GM18499 (cell line): ENCODE data around the gene OR8B8.
"Not testable (repeated sequence)": the region's sequence is repeated elsewhere in the genome, so short reads cannot be mapped to it uniquely, and the experiment has no call there.

Source experiments
- ATAC-seq: cut with Tn5 transposase; IDR thresholded peaks from one replicate; pipeline ENCODE4 v1.9.1; 2021; ENCODE audit warnings: moderate number of reproducible peaks; ENCODE audit not compliant: insufficient read depth, unreplicated experiment

The OR8B8 gene, protein sequence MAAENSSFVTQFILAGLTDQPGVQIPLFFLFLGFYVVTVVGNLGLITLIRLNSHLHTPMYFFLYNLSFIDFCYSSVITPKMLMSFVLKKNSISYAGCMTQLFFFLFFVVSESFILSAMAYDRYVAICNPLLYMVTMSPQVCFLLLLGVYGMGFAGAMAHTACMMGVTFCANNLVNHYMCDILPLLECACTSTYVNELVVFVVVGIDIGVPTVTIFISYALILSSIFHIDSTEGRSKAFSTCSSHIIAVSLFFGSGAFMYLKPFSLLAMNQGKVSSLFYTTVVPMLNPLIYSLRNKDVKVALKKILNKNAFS

DNA sequence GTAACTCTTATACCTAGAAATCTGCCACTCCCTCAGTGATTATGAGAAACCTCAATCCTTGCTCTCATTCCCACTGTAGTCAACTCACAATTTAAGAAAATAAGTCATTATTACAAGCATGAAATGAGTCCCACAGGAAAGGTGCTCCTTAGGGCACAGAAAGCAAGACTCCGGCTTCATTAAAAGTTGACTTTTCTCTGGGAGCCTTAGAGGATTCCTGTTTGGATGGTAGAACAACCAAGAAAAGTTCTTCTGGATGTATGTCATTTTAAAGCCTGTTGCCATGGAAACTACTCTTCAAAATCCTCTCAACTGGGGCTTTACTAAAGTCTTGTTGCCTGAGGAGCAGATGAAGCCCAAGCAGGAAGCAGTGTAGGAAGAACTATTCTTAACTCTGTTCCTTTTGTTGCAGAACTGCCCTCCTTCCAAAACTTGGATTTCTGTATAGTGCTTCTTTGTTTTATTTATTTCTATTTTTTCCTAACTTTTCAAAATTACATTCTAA, at the start of gene OR8B8:
Gene OR8B8, minus strand, starts transcription at position 51 of the 505 bp plus-strand sequence. CDS start 4,611 bp downstream, outside the sequence.
- ATAC-seq: no peak

DNA sequence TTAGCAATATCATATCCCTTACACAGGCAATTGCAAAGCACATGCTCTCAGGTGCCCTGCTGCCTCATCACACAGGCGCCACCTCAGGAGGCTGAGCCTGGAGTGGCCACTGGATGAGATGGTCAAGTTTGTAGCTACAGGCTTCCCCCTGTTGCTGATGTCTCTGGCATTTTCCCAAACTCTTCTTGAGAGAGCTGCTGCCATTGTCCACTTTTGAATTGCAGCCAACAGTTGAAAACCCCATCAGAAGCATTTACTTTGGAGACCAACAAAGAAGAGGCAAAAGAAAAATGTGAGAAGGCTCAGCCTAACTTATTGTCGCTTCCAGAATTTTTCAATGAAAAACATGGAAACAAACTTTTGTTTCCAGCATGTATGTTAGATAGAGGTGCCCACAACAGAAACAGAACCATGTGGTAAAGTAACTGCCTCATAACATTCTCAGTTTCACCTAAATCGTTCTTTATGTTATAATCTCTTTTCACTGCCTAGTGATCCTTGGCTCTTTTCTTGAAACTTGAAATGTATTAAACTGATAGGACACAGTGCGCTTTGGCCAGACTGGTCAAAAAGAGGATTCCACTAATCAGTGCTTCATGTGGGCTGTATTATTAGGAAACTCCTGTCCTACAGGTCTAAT, 47.6 kb upstream of the OR8B8 start:
- ATAC-seq: no peak

DNA sequence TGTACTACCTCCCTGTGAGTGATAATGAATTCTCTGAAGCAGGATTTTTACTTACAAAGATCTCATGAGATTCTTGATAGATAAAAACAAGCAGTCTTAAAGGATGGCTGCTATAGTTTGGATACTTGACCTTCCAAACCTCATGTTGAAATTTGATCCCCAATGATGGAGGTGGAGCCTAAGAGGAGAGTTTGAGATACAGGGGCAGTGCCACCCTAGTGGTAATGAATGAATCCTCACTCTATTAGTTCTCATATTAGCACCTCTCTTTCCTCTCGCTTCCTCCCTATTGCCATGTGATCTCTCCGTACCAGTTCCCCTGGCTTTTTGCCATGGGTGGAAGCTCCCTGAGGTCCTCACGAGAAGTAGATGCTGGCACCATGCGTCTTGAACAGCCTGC, 37.9 kb upstream of the OR8B8 start:
- ATAC-seq: no peak

DNA sequence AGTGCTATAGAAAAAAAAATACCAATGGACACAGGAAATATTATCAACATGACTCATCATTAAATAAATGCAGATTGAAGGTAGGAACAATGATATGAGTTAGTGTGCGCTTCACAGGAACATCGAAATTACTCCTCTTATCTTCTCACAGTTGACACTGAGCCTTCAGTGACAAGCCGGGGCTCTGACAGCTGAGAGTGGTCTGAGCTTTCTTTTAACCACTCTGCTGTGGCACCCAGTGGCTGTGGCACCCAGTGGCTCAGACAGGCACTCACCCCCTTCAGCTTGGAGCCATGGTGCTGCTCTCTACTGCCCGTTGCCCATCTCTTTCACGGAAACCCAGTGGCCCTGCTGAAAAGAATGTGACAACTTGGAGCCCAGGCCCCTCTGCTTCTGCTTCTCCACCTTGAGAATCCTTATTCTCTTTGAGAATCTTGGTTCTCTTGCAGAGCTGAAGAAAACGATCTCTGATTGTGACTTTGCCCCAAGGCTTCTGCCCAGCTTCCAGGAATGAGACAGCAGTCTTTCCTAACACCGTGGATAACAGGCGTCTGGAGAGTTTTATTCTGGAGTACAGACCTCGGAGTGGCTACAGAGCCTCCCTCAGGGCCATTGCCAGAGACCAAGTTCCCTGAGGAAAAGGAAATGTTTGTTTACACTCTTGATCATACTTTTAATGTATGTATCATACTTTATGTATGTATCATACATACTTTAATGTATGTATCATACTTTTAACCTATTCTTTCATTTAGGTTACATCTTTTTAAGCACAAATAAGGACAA, 37.1 kb upstream of the OR8B8 start:
- ATAC-seq: no peak

DNA sequence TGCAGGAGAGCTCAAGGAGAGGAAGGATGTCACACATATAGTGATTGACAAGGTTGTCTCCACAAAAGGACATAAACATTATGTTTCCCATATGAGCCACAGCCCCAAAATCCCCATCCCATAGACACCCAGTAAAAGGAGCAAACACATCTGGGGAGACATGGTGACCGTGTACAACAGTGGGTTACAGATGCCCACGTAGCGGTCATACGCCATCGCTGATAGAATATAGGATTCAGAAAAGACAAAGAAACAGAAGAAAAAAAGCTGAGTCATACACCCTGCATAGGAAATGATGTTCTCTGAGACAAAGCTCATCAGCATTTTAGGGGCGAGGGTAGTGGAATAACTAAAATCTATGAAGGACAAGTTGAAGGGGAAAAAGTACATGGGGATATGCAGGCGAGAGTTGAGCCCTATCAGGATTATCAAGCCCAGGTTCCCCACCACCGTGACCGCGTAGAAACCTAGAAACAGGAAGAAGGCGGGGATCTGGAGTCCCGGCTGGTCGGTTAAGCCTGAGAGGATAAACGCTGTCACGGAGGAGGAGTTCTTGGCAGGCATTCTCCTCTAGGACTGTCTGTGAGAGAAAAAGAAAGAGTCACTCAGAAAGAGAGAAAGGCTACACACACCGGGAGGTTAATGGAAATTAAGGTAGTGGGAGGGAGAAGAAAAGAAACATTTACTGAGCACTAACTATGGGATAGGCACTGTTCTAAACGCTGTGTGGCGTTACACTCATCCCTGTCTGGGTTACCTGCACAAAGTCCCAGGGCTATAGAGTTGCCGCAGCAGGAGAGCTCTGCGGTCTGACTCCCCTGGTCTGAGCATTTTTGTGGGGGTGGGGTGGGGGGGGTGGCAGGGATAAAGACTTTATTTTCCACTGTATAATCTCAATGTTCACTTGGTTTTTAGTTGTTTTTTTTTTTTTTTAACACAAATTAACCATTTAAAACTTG, 36.1 kb upstream of the OR8B8 start:
- no peak for ATAC-seq

DNA sequence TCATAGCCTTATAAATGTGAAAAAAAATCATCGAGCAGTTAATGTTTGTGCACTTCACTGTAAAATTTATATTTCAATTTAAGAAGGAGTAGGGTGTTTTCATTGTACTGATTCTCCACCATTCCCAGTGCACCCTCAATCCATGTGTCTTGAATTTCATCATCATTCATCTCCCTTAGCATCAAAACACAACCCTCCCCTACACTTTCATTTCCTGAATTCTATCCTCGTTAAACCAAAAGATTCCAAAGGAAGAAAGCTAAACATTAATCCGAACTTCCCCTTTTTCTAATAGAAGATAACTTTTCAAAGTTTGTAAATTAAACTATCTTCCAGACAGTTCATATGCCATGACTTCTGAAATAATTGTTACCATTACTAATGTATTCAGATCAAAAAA, 34.1 kb upstream of the OR8B8 start:
- ATAC-seq: no peak

DNA sequence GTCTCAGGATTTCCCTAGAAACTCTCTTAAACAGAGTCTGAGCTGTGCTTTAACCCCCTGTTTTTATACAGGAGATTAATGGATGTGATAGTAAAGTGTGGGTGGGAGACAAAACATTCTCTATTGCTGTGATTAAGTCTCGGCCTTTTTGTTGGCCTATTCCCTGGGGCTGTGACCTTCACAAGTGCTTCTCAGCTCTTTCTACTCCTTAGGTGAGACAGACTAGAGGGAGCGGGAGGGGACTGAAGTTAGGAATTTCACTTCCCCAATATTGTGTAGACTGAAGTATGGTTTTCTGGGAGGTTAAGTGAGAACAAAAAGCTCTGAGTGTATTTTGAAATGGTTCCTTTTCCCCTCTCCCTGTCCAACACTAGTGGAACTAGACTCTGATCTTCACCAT, 29.8 kb upstream of the OR8B8 start:
- no peak for ATAC-seq

DNA sequence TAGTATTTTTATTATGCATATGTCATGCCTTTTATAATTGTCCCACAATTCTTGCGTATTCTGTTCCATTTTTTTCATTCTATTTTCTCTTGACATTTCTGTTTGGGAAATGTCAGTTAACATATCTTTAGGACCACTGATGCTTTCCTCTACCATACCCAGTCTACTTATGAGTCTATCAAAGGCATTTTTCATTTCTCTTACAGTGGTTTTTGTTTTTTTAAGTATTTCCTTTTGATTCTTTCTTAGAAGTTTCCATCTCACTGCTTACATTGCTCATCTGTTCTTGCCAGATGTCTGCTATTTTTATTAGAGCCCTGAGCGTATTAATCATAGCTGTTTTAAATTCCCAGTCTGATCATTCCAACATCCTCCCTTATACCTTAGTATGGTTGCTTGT, 29.3 kb upstream of the OR8B8 start:
- no peak for ATAC-seq

DNA sequence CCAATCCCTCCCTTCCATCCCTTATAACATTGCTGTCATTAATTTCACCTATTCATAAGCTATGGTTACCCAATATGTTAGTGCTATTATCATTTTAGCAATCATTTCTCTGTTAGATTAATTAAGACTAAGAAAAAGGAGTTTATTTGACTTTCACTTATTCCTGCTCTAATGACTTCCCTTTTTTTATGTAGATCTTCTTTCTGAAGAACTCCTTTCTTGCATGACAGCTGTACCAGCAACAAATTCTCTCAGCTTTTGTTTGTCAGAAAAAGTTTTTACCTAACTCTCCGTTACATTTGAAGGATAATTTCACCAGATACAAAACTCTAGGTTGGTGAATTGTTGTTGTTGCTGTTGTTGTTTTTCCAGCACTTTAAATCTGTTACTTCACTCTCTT, 28.6 kb upstream of the OR8B8 start:
- no peak for ATAC-seq

DNA sequence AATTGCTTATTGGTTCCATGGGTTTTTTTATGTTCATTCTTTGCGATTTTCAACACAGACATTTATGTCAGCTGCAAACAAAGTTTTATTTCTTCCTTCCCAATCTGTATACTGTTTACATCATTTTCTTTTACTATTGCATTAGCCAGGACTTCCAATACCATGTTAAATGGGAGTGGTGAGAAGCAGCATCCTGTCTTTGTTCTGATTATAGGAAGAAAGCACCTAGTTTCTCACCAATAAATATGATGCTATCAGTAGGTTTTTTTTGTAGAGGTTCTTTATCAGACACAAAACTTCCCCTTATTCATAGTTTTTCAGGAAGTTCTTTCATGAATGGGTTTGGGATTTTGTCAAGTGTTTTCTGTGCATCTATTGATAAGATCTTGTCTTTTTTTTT, 28.0 kb upstream of the OR8B8 start:
- ATAC-seq: no peak

DNA sequence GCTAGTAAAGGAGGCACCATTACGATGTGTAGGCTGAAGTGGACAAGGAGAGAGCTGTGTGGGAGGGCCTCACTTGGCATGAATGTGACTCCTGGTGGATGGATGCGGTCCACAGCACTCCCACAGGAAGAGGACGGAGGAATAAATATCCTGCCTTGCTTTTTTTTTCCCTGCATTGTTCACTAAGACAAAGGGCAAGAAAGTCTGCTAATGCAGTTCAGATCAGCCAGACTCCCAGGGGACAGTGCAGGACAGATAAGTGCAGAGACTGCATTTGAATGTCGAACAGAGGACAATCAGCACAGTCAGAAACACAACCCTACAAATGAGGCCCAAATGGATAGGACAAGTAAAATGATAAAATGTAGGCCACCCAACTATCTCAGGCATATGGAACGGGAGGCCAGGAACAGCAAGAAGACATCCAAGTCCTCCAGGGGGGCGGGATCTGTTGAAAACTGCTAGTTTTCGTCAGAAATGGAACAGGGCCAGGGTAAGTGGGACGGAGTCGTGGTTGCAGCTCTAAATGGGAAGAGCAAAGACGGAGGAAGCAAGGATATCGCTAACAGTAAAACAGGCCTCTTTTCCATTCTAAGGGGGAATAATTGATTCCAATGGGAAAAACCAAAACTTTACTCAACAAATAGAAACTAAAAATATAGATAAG, 25.2 kb upstream of the OR8B8 start:
- ATAC-seq: no peak

DNA sequence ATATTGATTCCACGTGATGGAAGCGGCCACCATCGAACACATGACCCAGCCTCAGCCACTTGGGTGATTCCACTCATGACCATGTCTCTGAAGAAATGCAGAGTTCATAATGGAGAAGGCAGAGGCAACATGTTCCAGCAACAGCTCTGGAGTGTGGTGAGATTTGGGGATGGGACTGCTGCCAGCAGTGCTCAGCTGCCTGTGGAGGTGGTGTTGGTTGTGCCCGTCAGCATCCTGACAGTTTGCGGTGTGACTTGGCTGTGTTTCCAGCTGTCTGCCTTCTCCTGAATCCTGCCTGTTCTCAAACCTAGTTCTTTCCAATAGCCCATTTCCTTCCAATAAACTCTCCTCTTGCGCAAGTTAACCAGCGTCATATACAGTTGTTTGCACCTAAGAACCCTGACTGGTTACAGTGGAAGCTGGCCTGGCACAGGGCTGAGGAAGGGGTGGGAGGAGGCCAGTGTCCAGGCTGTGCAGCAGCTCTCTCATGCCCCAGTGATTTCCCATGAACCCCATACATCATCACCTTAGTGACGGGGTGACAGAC, 22.0 kb upstream of the OR8B8 start:
- ATAC-seq: no peak

DNA sequence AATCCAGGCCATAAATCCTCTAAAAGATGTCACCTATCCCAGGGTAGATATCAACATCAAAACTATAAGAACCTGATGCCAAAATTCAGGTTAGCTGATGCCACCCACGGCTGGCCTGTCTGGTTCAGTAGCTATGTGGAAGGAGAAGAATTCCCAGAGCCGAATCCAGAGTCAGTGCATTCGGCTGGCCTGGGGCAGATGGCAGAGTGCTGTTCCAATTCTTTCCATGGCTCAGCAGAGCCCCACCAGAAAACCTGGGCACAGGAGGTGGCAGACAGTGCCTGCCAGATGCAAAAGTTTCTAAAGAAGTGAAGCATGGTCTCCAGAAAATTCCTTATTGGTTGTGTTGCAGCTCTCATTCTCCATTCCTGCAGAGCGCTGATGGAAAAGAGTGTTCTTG, 19.9 kb upstream of the OR8B8 start:
- ATAC-seq: no peak

DNA sequence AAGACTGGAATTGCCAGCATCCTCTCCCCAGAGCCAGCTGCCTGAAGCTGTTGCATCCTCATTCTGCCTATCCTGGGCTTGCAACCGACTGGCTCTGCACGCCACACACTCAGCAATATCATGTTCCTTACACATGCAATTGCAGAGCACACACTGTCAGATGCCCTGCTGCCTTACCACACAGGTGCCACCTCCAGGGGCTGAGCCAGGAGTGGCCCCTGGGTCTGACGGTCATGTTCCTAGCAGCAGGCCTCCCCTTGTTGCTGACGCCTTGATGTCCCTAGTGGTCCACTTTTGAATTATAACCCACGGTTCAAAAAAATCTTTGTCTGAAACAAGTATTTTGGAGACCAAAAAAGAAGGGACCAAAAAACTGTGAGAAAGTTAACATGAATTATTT, 18.5 kb upstream of the OR8B8 start:
- ATAC-seq: no peak

DNA sequence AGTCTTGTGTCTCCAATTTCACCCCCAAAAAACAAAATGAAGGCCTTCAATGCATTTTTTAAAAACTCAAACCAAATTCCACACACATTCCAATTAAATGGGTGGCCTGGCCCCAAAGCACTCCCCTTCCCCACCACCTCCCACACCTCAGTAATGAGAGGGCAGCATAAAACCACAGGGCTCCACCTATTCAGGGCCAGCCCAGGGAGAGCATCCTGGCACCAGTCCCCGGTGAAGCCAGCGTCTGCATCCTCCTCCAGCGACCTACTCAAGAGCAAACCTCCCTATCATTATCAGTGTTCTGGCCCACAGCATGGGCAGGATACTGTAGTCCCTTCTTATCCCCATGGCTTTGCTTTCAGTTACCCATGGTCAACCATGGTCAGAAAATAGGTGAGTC, 17.8 kb upstream of the OR8B8 start:
- ATAC-seq: no peak

DNA sequence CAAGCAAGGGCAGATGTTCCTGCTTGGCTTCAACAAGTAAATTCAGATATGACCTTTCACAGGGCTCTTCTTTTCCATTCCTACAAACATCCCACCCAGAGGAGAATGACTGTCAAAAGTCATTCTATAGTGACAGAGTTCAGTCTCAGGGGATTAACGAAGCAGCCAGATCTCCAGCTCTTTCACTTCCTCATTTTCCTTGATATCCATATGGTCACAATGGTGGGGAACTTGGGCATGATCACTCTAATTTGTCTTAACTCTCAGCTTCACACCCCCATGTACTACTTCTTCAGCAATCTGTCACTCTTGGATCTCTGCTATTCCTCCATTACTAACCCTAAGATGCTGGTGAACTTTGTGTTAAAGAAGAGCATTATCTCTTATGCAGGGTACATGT, 15.0 kb upstream of the OR8B8 start:
- ATAC-seq: no peak

DNA sequence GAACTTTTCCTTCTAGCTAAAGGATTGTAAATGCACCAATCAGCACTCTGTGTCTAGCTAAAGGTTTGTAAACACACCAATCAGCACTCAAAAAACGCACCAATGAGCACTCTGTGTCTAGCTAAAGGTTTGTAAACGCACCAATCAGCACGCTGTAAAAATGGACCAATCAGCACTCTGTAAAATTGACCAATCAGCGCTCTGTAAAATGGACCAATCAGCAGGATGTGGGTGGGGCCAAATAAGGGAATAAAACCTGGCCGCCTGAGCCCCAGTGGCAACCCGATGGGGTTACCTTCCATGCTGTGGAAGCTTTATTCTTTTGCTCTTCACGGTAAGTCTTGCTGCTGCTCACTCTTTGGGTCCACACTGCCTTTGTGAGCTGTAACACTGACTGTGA, 13.9 kb upstream of the OR8B8 start:
- not testable (repeated sequence) for ATAC-seq

DNA sequence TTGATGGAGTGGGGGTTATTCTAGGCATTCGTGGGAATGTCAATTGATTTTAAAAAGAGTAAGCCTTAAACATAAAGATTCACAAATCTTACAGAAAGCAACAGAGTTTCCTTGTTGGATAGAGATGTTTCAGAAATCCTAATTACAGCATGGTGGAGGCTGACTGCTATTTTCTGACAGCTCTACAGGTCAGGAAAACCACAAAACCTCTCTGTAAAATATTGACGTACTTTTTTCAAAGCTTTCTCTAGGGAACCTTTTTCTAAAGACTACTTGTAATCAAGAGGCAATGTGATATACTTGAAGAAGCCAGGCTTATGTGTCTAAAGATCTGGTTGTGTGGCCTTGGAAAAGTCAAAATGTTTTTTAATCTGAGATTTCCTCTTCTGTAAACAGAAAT, 9.1 kb upstream of the OR8B8 start:
- ATAC-seq: no peak

DNA sequence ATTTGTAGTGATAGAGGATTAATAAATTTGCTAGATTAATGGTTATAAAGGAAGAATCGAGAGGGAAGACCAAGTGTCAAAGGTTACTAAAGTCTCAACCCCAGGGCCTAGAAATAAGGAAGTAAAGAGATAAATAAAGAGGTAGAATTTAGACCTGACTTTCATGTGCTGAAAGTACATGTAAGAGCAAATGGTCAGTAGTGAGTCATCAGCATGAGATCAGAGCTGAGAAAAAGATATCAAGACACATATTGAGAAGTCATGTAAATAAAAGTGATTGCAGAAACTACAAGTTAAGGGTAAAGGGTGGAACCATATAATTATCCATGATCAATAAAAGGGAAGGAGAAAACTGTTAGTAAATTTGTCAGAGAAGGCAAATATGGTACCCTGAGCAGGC, 1.4 kb upstream of the OR8B8 start:
- ATAC-seq: no peak
